Stomach (tissue), 9 donors: ENCODE measurements around the gene CPA5. TPM values are rescaled to one million over a fixed set of nuclear protein-coding genes. Genes with fewer than 3 reads are reported as not detected.

Experiments used
- DNase-seq, 2 donors: peaks; one replicate each; pipeline versions ENCODE4 v3.0.0 to v3.0.0-alpha.2; 2013 to 2019
- H3K27ac ChIP-seq, 5 donors: fragments of 200-600 bp in 4 of 5; sonication (generic) in 4 of 5; one replicate each; pipeline ENCODE4 v1.5.1; 2013 to 2019; ENCODE audit warnings: mild to moderate bottlenecking in 1 of 5, moderate library complexity in 1 of 5
- H3K27me3 ChIP-seq, 3 donors: fragments of 200-600 bp; sonication (generic); one replicate each; pipeline ENCODE4 v1.5.1; 2017 to 2019; ENCODE audit warnings: mixed run types in 1 of 3
- H3K36me3 ChIP-seq, 4 donors: fragments of 200-600 bp; sonication (generic); 1 replicate in 3 of 4; 2 replicates in 1 of 4; pipeline ENCODE4 v1.5.1; 2016 to 2019
- H3K4me1 ChIP-seq, 4 donors: fragments of 200-600 bp; sonication (generic); one replicate each; pipeline ENCODE4 v1.5.1; 2016 to 2019
- H3K4me3 ChIP-seq, 4 donors: fragments of 200-600 bp; sonication (generic) in 3 of 4; one replicate each; pipeline ENCODE4 v1.5.1; 2016 to 2019; ENCODE audit warnings: mild to moderate bottlenecking in 1 of 4
- H3K9me3 ChIP-seq, 4 donors: fragments of 200-600 bp; sonication (generic); one replicate each; pipeline ENCODE4 v1.5.1; 2016 to 2019
- CTCF ChIP-seq, 7 experiments: fragments of 450-650 bp in 4 of 7; fragments of 200-600 bp in 3 of 7; sonication (generic) in 3 of 7; IDR thresholded peaks; one replicate each; pipeline ENCODE4 v1.5.1; 2016 to 2019; ENCODE audit warnings: antibody characterized with exemption in 7 of 7, control low read depth in 2 of 7, mild to moderate bottlenecking in 1 of 7
- EP300 ChIP-seq: sonication (generic); formaldehyde crosslinking; IDR thresholded peaks from one replicate; pipeline ENCODE4 v1.6.1; 2017; ENCODE audit warnings: antibody characterized with exemption
- POLR2A ChIP-seq, 4 donors: fragments of 450-650 bp; IDR thresholded peaks; one replicate each; pipeline ENCODE4 v1.6.1; 2016; ENCODE audit warnings: antibody characterized with exemption in 4 of 4, control low read depth in 2 of 4, mild to moderate bottlenecking in 1 of 4, moderate library complexity in 1 of 4
- POLR2AphosphoS5 ChIP-seq, 3 donors: sonication (generic); formaldehyde crosslinking; IDR thresholded peaks; one replicate each; pipeline ENCODE4 v1.6.1; 2016; ENCODE audit warnings: antibody characterized with exemption in 3 of 3
- WGBS, 5 donors: extraction: QIAGEN DNeasy Blood & Tissue Kit in 3 of 5; methylation state at CpG; one replicate each; pipeline versions ENCODE4 v1.1.5 to v1.1.7; 2013 to 2018; 5-methylcytosine and 5-hydroxymethylcytosine counted together
- intact Hi-C: fragments of 100-400 bp; cut with DNase I; formaldehyde crosslinking; loops from one replicate; pipeline ENCODE4 v1.15.1; 2023; ENCODE audit warnings: low total_unique reads
- polyA plus RNA-seq, 3 donors: library from polyadenylated mRNA; stranded (reverse); fragments of 200-250 nt; gene quantifications; one replicate each; pipeline ENCODE4 v1.2.3, GENCODE V29; 2013
- total RNA-seq, 5 donors: library from RNA; depleted of rRNA; stranded (reverse); fragments of >200 nt; gene quantifications; one replicate each; pipeline versions ENCODE4 v1.1.0 to v1.2.3, GENCODE V29; 2014 to 2016
- donor health status: healthy with polysubstance abuse.
- donor health status: Bipolar disorder and iron deficiency.
- donor health status: healthy.

Gene CPA5
- total and polyA plus RNA-seq, 8 donors, result 0.48 TPM; not detected in 7

GRCh38 chr7:130401578-130401977 lies 57.0 kb downstream of the CPA5 start:
- H3K9me3 ChIP-seq, result no peaks in the 10 kb centered on the region
- H3K27me3 ChIP-seq, result no peaks in the 10 kb centered on the region
- TF ChIP-seq POLR2AphosphoS5 (IDR thresholded peaks at IDR 0.05) (no peak), CTCF (IDR thresholded peaks at IDR 0.05) (no peak), EP300 (no peak), POLR2A (IDR thresholded peaks at IDR 0.05) (no peak)
- WGBS, 5 donors, result 83 to 97% (median 88%) methylated on average over 3 of the region's 3 CpGs
- intact Hi-C loops, result no loop called here
- H3K36me3 ChIP-seq, result peaks cover 0 to 21% (median 11%) of the 10 kb centered on the region in 4 donors
- peaks cover 0 to 9% (median 0%) of the 10 kb centered on the region in 4 donors for H3K4me1 ChIP-seq
- no peak for DNase-seq
- H3K4me3 ChIP-seq, result no peak overlapping the region
- no peak overlapping the region for H3K27ac ChIP-seq

DNA sequence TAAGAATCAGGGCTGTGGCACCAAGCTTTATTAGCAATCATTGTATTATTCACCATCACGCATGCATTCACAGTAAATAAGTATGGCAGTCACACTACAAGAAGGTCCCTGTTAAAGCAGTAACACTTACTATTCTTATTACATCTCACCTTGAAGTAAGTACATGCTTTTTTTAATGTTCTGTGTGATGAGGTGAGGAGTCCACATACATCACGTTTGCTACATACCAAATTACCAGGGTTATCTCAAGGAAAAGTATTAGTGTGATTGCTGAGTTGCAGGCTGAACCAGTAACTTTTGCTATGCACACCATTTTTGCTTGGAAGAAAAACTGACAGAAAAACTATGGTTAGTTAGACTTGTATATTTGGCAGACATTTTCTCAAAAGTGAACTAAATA lies 60.4 kb downstream of the CPA5 start:
- Histone ChIP-seq H3K9me3 (no peaks in the 10 kb centered on the region), H3K4me3 (no peak overlapping the region), H3K4me1 (peaks cover 0 to 13% (median 0%) of the 10 kb centered on the region in 4 donors), H3K27me3 (no peaks in the 10 kb centered on the region), H3K36me3 (peaks cover 0 to 13% (median 11%) of the 10 kb centered on the region in 4 donors), H3K27ac (no peak overlapping the region)
- DNase-seq, result no peak
- intact Hi-C loops, result no loop called here
- WGBS, 5 donors, result 82 to 88% (median 84%) methylated on average over 2 of the region's 2 CpGs
- TF ChIP-seq EP300 (no peak), POLR2A (IDR thresholded peaks at IDR 0.05) (no peak), POLR2AphosphoS5 (IDR thresholded peaks at IDR 0.05) (no peak), CTCF (IDR thresholded peaks at IDR 0.05) (no peak)

DNA sequence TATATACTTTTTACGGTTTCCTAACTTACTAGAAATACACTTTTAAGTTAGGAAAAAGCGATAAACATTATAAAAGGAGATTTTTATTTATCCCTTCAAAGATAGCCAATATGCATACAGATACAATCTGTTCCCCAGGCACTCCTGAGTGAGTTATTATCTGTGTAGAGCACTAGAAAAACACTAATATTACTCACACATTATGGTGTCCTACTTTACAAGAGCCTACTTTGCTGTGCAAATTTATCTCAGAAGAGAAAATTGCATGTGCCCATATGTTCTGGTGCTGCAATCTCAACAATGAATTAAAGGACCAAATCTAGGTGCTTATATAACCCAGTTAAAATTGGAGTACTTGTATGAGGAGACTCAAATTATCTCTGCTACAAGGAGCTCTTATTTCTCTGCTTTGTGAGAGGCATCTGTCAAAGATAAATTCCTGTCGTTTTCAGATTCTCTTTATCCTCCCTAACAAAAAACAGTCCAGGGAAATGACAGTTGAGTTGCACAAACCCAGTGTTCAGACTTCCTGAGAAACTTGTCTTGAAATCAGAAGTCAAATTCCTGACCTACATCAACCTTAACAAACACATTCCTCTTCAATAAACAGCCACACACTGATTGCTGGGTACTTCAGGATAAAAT lies 64.6 kb downstream of the CPA5 start:
- intact Hi-C loops, result no loop called here
- Histone ChIP-seq H3K36me3 (peaks cover 0 to 3% (median under 1%) of the 10 kb centered on the region in 4 donors), H3K9me3 (no peaks in the 10 kb centered on the region), H3K4me3 (no peak overlapping the region), H3K27ac (no peak overlapping the region), H3K27me3 (no peaks in the 10 kb centered on the region), H3K4me1 (peaks cover 0 to 6% (median 0%) of the 10 kb centered on the region in 4 donors)
- TF ChIP-seq POLR2A (IDR thresholded peaks at IDR 0.05) (no peak), CTCF (IDR thresholded peaks at IDR 0.05) (no peak), POLR2AphosphoS5 (IDR thresholded peaks at IDR 0.05) (no peak), EP300 (no peak)
- no peak for DNase-seq
- WGBS, 5 donors, result 67 to 74% (median 70%) methylated on average over 3 of the region's 3 CpGs

DNA sequence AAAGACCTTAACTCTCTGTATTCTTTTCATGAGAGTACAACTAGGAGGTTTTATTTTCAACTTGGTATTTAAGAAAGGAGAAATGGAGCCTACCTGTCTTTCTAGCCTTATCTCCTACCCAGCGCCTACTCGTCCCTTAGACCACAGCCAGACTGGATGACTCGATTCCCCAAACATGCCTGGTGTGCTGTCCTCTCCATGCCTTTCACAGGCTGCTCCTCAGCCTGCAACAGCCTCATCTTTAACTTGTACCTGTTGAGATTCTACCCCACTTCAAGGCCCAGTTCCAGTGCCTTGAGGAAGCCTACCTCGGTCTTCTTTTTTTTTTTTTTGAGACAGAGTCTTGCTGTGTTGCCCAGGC lies 65.1 kb downstream of the CPA5 start:
- no peaks in the 10 kb centered on the region for H3K27me3 ChIP-seq
- intact Hi-C loops, result no loop called here
- H3K36me3 ChIP-seq, result peaks cover 0 to 3% (median 0%) of the 10 kb centered on the region in 4 donors
- TF ChIP-seq POLR2A (IDR thresholded peaks at IDR 0.05), result no peak
- TF ChIP-seq POLR2AphosphoS5 (IDR thresholded peaks at IDR 0.05), result no peak
- TF ChIP-seq CTCF (IDR thresholded peaks at IDR 0.05), result no peak
- TF ChIP-seq EP300, result no peak
- no peaks in the 10 kb centered on the region for H3K9me3 ChIP-seq
- DNase-seq, result no peak
- 85 to 92% (median 88%) methylated on average over 4 of the region's 4 CpGs for WGBS, 5 donors
- H3K27ac ChIP-seq, result no peak overlapping the region
- H3K4me3 ChIP-seq, result no peak overlapping the region
- H3K4me1 ChIP-seq, result peaks cover 0 to 6% (median 0%) of the 10 kb centered on the region in 4 donors
